ENCODE measurements around the gene FAM229A.
"Not testable (repeated sequence)": the region's sequence is repeated elsewhere in the genome, so short reads cannot be mapped to it uniquely, and the experiment has no call there.

Gene FAM229A

GRCh38 chr1:32362474-32363313 lies at the start of gene FAM229A, which contains the start of gene TSSK3:
FAM229A (minus strand) TSS chr1:32362485; CDS start chr1:32362091, 394 bp downstream.
TSSK3 (plus strand) TSS chr1:32362539; CDS start chr1:32362702, 163 bp downstream.
- no peak for DNase-seq

GRCh38 chr1:32411261-32411660 lies 49.0 kb upstream of the FAM229A start:
- DNase-seq: no peak

- no peak for DNase-seq
These were observed 44.4 kb upstream of the FAM229A start for GRCh38 chr1:32406629-32407111.

GRCh38 chr1:32405672-32406467 lies 43.6 kb upstream of the FAM229A start:
- DNase-seq: no peak

GRCh38 chr1:32404946-32405345 lies 42.7 kb upstream of the FAM229A start:
- DNase-seq: no peak

GRCh38 chr1:32400876-32401631 lies 38.8 kb upstream of the FAM229A start:
- DNase-seq: peak; percentile 82

- peak; percentile 88 for DNase-seq
These were observed 37.6 kb upstream of the FAM229A start for GRCh38 chr1:32399843-32400242.

GRCh38 chr1:32398401-32398800 lies 36.1 kb upstream of the FAM229A start:
- no peak for DNase-seq

- not testable (repeated sequence) for DNase-seq
These were observed 34.2 kb upstream of the FAM229A start for GRCh38 chr1:32396524-32396923.

GRCh38 chr1:32394890-32395432 lies 32.7 kb upstream of the FAM229A start:
- no peak for DNase-seq

GRCh38 chr1:32394141-32394889 lies 32.0 kb upstream of the FAM229A start, which contains the start of gene BSDC1:
BSDC1 (minus strand) TSS chr1:32394441; CDS start chr1:32394414, 27 bp downstream.
- DNase-seq: peak; percentile 100

- DNase-seq: peak; percentile 60
These were observed 31.5 kb upstream of the FAM229A start for GRCh38 chr1:32393832-32394140.

- DNase-seq: no peak
These were observed 30.9 kb upstream of the FAM229A start for GRCh38 chr1:32393136-32393535.

- DNase-seq: peak; percentile 50
These were observed 30.0 kb upstream of the FAM229A start for GRCh38 chr1:32392325-32392724.

- peak; percentile 99 for DNase-seq
These were observed 28.9 kb upstream of the FAM229A start for GRCh38 chr1:32390904-32391870.

- DNase-seq: peak; percentile 36
These were observed 26.4 kb upstream of the FAM229A start for GRCh38 chr1:32388641-32389040.

GRCh38 chr1:32386676-32387392 lies 24.5 kb upstream of the FAM229A start:
- DNase-seq: no peak

- no peak for DNase-seq
These were observed 17.8 kb upstream of the FAM229A start for GRCh38 chr1:32380057-32380456.

GRCh38 chr1:32377541-32378220 lies 15.4 kb upstream of the FAM229A start:
- DNase-seq: no peak
